Endothelial cell of umbilical vein (primary cell): ENCODE data around the gene FTCDNL1. TPM values are rescaled to one million over a fixed set of nuclear protein-coding genes. Genes with fewer than 3 reads are reported as not detected.

Experiments used
- BruUV-seq: library from RNA; stranded (reverse); fragments of 400-500 nt; replicated peaks from 2 replicates; lab custom pipeline; 2021; lab: Mats Ljungman, UMichigan
- CTCF ChIA-PET: fragments of 300-600, 350-600 bp; sonication (Branson Sonifier 250); formaldehyde crosslinking; loops from one replicate; lab custom pipeline; 2021; ENCODE audit warnings: antibody characterized with exemption, inconsistent platforms; lab: Charles Lee
- POLR2A ChIA-PET: fragments of 300-600, 350-600 bp; sonication (Branson Sonifier 250); formaldehyde crosslinking; loops from one replicate; lab custom pipeline; 2021; ENCODE audit warnings: antibody characterized with exemption, inconsistent platforms; lab: Charles Lee
- DNase-seq: peaks from one replicate; pipeline ENCODE4 v3.0.0-alpha.2; 2011; ENCODE audit warnings: low read depth, low spot score
- FAIRE-seq: peaks from 2 replicates; lab custom pipeline; 2011; peaks lifted over from hg19 to GRCh38; lab: Jason Lieb, UNC
- H2AFZ ChIP-seq: 2 replicates; pipeline ENCODE4 v1.6.0; 2012; ENCODE audit warnings: low read depth, low read length, control low read depth, inconsistent platforms
- H3K27ac ChIP-seq: 2 replicates; pipeline ENCODE4 v1.5.1; 2011; ENCODE audit warnings: low read depth, mild to moderate bottlenecking, control low read depth, low read length, moderate library complexity; ENCODE audit not compliant: insufficient read depth
- H3K27me3 ChIP-seq, 2 experiments: 2 replicates each; pipeline versions ENCODE4 v1.6.0 to v1.6.1; 2011; ENCODE audit warnings: low read length in 2 of 2, mixed read lengths in 1 of 2; ENCODE audit not compliant: control insufficient read depth in 2 of 2, insufficient read depth in 2 of 2
- H3K36me3 ChIP-seq, 2 experiments: 2 replicates in 1 of 2; 3 replicates in 1 of 2; pipeline ENCODE4 v1.5.1; 2011; ENCODE audit warnings: low read length in 2 of 2, mild to moderate bottlenecking in 1 of 2, moderate library complexity in 1 of 2; ENCODE audit not compliant: control insufficient read depth in 2 of 2, insufficient read depth in 2 of 2; ENCODE audit errors: extremely low read depth in 1 of 2
- H3K4me1 ChIP-seq: 3 replicates; pipeline ENCODE4 v1.5.1; 2011; ENCODE audit warnings: mild to moderate bottlenecking, low read length; ENCODE audit not compliant: control insufficient read depth, insufficient read depth; ENCODE audit errors: extremely low read depth
- H3K4me2 ChIP-seq: 2 replicates; pipeline ENCODE4 v1.6.1; 2011; ENCODE audit warnings: low read length, control low read depth, mixed read lengths; ENCODE audit not compliant: insufficient read depth
- H3K4me3 ChIP-seq, 3 experiments: fragments of 200-600 bp in 1 of 3; sonication (generic), shearing (Covaris generic) in 1 of 3; replicated peaks in 1 of 3; 2 replicates each; pipeline ENCODE4 v1.5.1; 2011 to 2016; ENCODE audit warnings: control low read depth in 3 of 3, low read length in 3 of 3, mild to moderate bottlenecking in 2 of 3, inconsistent platforms in 1 of 3, low read depth in 1 of 3, moderate library complexity in 1 of 3; ENCODE audit not compliant: insufficient read depth in 1 of 3
- H3K79me2 ChIP-seq: 2 replicates; pipeline ENCODE4 v1.6.0; 2012; ENCODE audit warnings: low read length, inconsistent platforms; ENCODE audit not compliant: control insufficient read depth, insufficient read depth
- H3K9ac ChIP-seq: replicated peaks from 2 replicates; pipeline ENCODE3; 2011; ENCODE audit warnings: low read length, control low read depth; ENCODE audit not compliant: insufficient read depth; ENCODE audit errors: extremely low read depth
- H3K9me1 ChIP-seq: replicated peaks from 3 replicates; pipeline ENCODE4 v1.6.0; 2011; ENCODE audit warnings: mild to moderate bottlenecking, low read length; ENCODE audit not compliant: control insufficient read depth, insufficient read depth; ENCODE audit errors: extremely low read depth
- H3K9me3 ChIP-seq: replicated peaks from 2 replicates; pipeline ENCODE4 v1.5.1; 2012; ENCODE audit warnings: low read length, inconsistent platforms; ENCODE audit not compliant: control insufficient read depth, insufficient read depth
- H4K20me1 ChIP-seq: replicated peaks from 2 replicates; pipeline ENCODE3; 2011; ENCODE audit warnings: mild to moderate bottlenecking, low read length; ENCODE audit not compliant: control insufficient read depth, insufficient read depth; ENCODE audit errors: extremely low read depth
- EZH2 ChIP-seq: IDR thresholded peaks from 2 replicates; pipeline ENCODE4 v1.6.1; 2012; ENCODE audit warnings: borderline replicate concordance, low read depth, mild to moderate bottlenecking, moderate library complexity, low read length, inconsistent platforms; ENCODE audit not compliant: severe bottlenecking
- FOS ChIP-seq: IDR thresholded peaks from 2 replicates; pipeline ENCODE4 v1.6.1; 2011; ENCODE audit warnings: mild to moderate bottlenecking, low read length, moderate library complexity, borderline replicate concordance; ENCODE audit not compliant: insufficient read depth
- GATA2 ChIP-seq: IDR thresholded peaks from 2 replicates; pipeline ENCODE4 v1.7.0; 2011; ENCODE audit warnings: low read depth, mild to moderate bottlenecking, moderate library complexity, mixed read lengths, low read length; ENCODE audit not compliant: insufficient read length, insufficient read depth
- JUN ChIP-seq: IDR thresholded peaks from 2 replicates; pipeline ENCODE4 v1.6.1; 2011; ENCODE audit warnings: borderline replicate concordance, low read depth; ENCODE audit not compliant: insufficient read length, insufficient read depth
- MYC ChIP-seq: IDR thresholded peaks from one replicate; pipeline ENCODE4 v1.6.1; 2011; ENCODE audit warnings: mild to moderate bottlenecking, low read depth, low read length
- POLR2A ChIP-seq: IDR thresholded peaks from 2 replicates; pipeline ENCODE4 v1.6.1; 2012; ENCODE audit warnings: low read depth, mild to moderate bottlenecking, control low read depth, low read length
- POLR2AphosphoS5 ChIP-seq: IDR thresholded peaks from 2 replicates; pipeline ENCODE4 v1.6.1; 2012; ENCODE audit warnings: low read depth, mild to moderate bottlenecking, control low read depth, low read length, moderate library complexity; ENCODE audit not compliant: insufficient read depth
- dilution Hi-C: fragments of 300-500 bp; cut with MboI; formaldehyde crosslinking; loops from one replicate; pipeline ENCODE4 v1.15.0; 2019; ENCODE audit warnings: low sequenced_read_pairs; ENCODE audit not compliant: extremely low pct_ligation_motif_present
- intact Hi-C: fragments of 100-400 bp; cut with micrococcal nuclease; formaldehyde crosslinking; loops from one replicate; pipeline ENCODE4 v1.10.0; 2022
- polyA plus RNA-seq, 4 experiments: library from polyadenylated mRNA; depleted of rRNA in 3 of 4; stranded (reverse) in 3 of 4; unstranded in 1 of 4; fragments of >200 nt; gene quantifications; 2 replicates each; pipeline versions ENCODE4 v1.2.1 to v1.2.3, GENCODE V29; 2011 to 2012; ENCODE audit warnings: missing spikeins in 1 of 4
- total RNA-seq: library from RNA; stranded (reverse); gene quantifications from 2 replicates; pipeline ENCODE4 v1.2.3, GENCODE V29; 2021
- TF ChIP-seq, protein P1 (sequence below): IDR thresholded peaks from 2 replicates; pipeline ENCODE4 v1.6.1; 2011; ENCODE audit not compliant: insufficient read depth, insufficient read length
- TF ChIP-seq, protein P2 (sequence below), 2 donors: IDR thresholded peaks; 1 replicate in 1 of 2; 2 replicates in 1 of 2; pipeline ENCODE4 v1.5.1; 2011; ENCODE audit warnings: low read length in 2 of 2, mild to moderate bottlenecking in 2 of 2, moderate library complexity in 2 of 2, control low read depth in 1 of 2, inconsistent platforms in 1 of 2, low read depth in 1 of 2; ENCODE audit not compliant: insufficient read depth in 1 of 2; ENCODE audit errors: extremely low read depth in 1 of 2

Gene FTCDNL1
- total and polyA plus RNA-seq, 2 donors (not counting 3 experiments of a cell fraction or from before 2014, with no cell fraction given), result 0.19 to 0.27 TPM

DNA sequence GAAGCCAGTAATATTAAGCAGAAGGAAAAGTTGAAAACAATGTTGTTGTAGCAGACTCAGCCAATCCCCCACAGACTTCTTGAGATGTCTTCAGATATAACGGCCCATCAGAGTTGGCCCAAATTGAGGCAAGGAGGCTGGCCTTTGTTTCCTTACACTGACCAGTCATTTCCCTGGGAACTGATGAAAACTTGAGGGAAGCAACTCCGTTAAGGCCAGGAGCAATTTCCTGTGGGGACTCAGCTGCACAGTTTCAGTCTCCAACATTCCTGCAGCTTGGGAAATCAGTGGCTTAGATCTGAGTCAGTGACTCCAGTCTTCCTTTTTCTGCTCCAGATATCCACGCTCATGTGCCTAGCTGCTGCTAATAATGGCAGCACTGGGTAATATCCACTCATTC is 75.7 kb downstream of the FTCDNL1 start:
- no peak overlapping the region for H3K9ac ChIP-seq
- H2AFZ ChIP-seq, result no peak overlapping the region
- H3K27ac ChIP-seq, result no peak overlapping the region
- no peak for DNase-seq
- H3K27me3 ChIP-seq, result no peaks in the 10 kb centered on the region
- intact Hi-C loops (no loop called here), dilution Hi-C loops (no loop called here)
- H3K9me3 ChIP-seq, result no peaks in the 10 kb centered on the region
- ChIA-PET CTCF (no interaction called here), POLR2A (no interaction called here)
- FAIRE-seq, result no peak
- H3K4me3 ChIP-seq, result no peak overlapping the region
- H3K79me2 ChIP-seq, result no peaks in the 10 kb centered on the region
- H4K20me1 ChIP-seq, result no peaks in the 10 kb centered on the region
- TF ChIP-seq POLR2AphosphoS5 (no peak), GATA2 (no peak), EZH2 (no peak), MYC (no peak), POLR2A (no peak), FOS (no peak), JUN (no peak)
- TF ChIP-seq, protein P1, sequence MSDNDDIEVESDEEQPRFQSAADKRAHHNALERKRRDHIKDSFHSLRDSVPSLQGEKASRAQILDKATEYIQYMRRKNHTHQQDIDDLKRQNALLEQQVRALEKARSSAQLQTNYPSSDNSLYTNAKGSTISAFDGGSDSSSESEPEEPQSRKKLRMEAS, result no peak
- TF ChIP-seq, protein P2, sequence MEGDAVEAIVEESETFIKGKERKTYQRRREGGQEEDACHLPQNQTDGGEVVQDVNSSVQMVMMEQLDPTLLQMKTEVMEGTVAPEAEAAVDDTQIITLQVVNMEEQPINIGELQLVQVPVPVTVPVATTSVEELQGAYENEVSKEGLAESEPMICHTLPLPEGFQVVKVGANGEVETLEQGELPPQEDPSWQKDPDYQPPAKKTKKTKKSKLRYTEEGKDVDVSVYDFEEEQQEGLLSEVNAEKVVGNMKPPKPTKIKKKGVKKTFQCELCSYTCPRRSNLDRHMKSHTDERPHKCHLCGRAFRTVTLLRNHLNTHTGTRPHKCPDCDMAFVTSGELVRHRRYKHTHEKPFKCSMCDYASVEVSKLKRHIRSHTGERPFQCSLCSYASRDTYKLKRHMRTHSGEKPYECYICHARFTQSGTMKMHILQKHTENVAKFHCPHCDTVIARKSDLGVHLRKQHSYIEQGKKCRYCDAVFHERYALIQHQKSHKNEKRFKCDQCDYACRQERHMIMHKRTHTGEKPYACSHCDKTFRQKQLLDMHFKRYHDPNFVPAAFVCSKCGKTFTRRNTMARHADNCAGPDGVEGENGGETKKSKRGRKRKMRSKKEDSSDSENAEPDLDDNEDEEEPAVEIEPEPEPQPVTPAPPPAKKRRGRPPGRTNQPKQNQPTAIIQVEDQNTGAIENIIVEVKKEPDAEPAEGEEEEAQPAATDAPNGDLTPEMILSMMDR (IDR thresholded peaks at IDR 0.05; ENCODE audit: extremely low read depth in 1 of 2, insufficient read depth in 1 of 2, low read depth in 1 of 2, low read length in 2 of 2), result no peak
- no peaks in the 10 kb centered on the region for H3K4me1 ChIP-seq
- no peaks in the 10 kb centered on the region for H3K36me3 ChIP-seq
- no peaks in the 10 kb centered on the region for H3K9me1 ChIP-seq
- no TSS peak for BruUV-seq
- no peak overlapping the region for H3K4me2 ChIP-seq
